Ectodermal cell (in vitro differentiated cells): ENCODE measurements around the gene CYP3A7.
"Not testable (repeated sequence)": the region's sequence is repeated elsewhere in the genome, so short reads cannot be mapped to it uniquely, and the experiment has no call there.

Experiments
- H3K27ac ChIP-seq: 2 replicates; pipeline ENCODE4 v1.7.0; 2013; ENCODE audit warnings: mild to moderate bottlenecking, low read depth, low read length; ENCODE audit not compliant: insufficient read depth, poor library complexity, severe bottlenecking
- H3K27me3 ChIP-seq: 2 replicates; pipeline ENCODE4 v1.7.0; 2013; ENCODE audit warnings: mild to moderate bottlenecking, low read length; ENCODE audit not compliant: insufficient read depth, control insufficient read depth, poor library complexity, severe bottlenecking
- H3K36me3 ChIP-seq: one replicate; pipeline ENCODE4 v1.7.0; 2013; ENCODE audit warnings: low read length; ENCODE audit not compliant: control insufficient read depth, insufficient read depth
- H3K4me1 ChIP-seq: one replicate; pipeline ENCODE4 v1.7.0; 2013; ENCODE audit warnings: low read length; ENCODE audit not compliant: control insufficient read depth, insufficient read depth
- H3K4me3 ChIP-seq: 2 replicates; pipeline ENCODE4 v1.7.0; 2013; ENCODE audit warnings: low read depth, low read length, control low read depth; ENCODE audit not compliant: insufficient read depth
- H3K9me3 ChIP-seq: 2 replicates; pipeline ENCODE4 v1.7.0; 2013; ENCODE audit warnings: mild to moderate bottlenecking, low read length, moderate library complexity; ENCODE audit not compliant: control insufficient read depth
- WGBS, 2 experiments: methylation state at CpG; one replicate each; pipeline ENCODE4 v1.1.7; 2013; ENCODE audit warnings: missing lambda C conversion rate in 2 of 2; 5-methylcytosine and 5-hydroxymethylcytosine counted together

Gene CYP3A7

DNA sequence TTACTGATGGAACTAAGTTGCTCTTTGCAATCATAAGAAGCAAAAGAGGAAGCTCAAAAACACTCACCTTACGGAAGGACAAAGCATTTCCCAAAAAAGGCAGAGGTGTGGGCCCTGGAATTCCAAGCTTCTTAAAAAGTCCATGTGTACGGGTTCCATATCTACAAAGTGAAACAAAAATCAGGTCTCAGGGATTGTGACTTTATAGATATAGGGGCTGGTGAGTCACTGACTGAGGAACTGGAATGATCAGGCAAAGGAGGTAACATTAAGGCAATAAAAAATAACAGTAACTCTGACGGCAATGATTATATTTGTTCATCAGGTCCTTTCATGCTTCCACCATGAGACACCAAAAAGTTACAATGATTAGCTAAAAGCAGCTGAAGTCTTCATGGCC lies 4.0 kb downstream of the CYP3A7 start:
- Histone ChIP-seq H3K9me3 (no peaks in the 10 kb centered on the region), H3K4me3 (no peak overlapping the region), H3K36me3 (no peaks in the 10 kb centered on the region), H3K27ac (no peak overlapping the region), H3K27me3 (no peaks in the 10 kb centered on the region), H3K4me1 (no peaks in the 10 kb centered on the region)
- 93 to 96% methylated on average over 2 to 3 of the region's 3 CpGs for WGBS, 2 experiments

DNA sequence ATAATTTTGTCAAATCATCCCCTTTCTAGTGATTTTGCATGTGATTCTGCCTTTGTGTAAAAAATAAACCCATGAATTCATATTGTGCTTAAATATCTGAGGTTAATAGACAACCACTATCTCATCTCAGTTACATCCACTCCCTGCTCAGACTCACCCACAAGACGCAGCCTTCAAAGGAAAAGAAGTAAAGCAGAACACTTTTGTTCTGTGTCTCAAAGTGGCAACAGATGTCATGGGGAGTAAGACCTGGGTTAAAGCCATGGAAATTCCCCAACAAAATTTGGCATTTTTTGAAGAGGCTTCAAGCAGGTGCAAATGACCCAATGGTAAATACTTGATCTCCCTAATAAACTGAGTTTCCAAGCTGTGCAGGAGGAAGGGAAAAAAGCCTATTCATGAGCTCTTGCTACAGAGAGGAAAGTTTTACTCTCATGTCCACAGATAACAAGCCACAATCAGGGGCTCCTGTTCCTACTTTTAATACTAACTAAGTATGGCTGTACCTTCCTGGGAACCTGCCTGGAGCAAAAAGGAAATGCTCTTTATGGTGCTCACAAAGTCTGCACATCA lies 4.7 kb downstream of the CYP3A7 start:
- Histone ChIP-seq H3K27ac (no peak overlapping the region), H3K9me3 (no peaks in the 10 kb centered on the region), H3K4me1 (no peaks in the 10 kb centered on the region), H3K36me3 (no peaks in the 10 kb centered on the region), H3K4me3 (no peak overlapping the region), H3K27me3 (no peaks in the 10 kb centered on the region)
- 87 to 100% methylated on average over 1 of the region's 1 CpG for WGBS, 2 experiments

DNA sequence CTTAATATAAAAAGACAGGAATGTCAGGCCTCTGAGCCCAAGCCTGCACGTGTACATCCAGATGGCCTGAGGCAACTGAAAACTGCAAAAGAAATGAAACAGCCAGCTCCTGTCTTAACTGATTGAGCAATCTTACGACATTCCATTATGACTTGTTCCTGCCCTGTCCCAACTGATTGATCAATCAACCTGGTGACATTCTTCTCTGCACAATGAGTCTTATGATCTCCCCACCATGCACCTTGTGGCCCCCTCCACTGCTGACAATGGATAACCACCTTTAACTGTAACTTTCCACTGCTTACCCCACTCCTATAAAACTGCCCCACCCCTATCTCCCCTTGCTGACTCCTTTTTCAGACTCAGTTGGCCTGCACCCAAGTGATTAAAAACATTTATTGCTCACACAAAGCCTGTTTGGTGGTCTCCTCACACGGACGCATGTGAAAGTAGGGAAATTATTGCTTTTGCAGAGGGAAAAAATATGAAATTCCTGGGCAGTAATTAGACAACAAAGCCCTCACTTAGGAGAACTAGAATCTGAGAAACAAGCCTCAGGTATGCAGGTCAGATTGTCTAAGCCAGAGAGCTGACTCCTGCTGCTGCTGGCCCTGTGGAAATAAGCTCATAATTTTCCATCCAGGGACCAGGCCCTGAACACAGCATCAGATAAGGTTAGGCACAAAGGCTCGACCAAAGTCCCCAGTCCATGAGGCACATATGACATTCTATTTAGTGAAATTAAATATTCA lies 5.3 kb downstream of the CYP3A7 start:
- no peaks in the 10 kb centered on the region for H3K27me3 ChIP-seq
- no peaks in the 10 kb centered on the region for H3K36me3 ChIP-seq
- 71 to 75% methylated on average over 5 of the region's 5 CpGs for WGBS, 2 experiments
- H3K27ac ChIP-seq: no peak overlapping the region
- no peaks in the 10 kb centered on the region for H3K4me1 ChIP-seq
- H3K9me3 ChIP-seq: no peaks in the 10 kb centered on the region
- H3K4me3 ChIP-seq: no peak overlapping the region

DNA sequence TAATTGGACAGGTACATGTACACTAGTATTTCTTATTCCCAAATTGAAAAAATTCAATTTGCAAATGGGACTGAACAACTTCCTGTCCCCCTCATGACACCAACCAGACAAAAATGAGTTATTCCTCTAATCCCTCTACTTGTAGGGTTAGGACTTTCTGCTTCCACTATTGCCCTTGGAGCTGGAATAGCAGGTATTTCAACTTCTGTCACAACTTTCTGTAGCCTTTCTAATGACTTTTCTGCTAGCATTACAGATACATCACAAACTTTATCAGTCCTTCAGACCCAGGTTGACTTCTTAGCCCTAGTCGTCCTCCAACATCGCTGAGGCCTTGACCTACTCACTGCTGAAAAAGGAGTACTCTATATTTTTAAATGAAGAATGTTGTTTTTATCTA lies 6.4 kb downstream of the CYP3A7 start:
- no peaks in the 10 kb centered on the region for H3K9me3 ChIP-seq
- H3K27ac ChIP-seq: no peak overlapping the region
- H3K27me3 ChIP-seq: no peaks in the 10 kb centered on the region
- H3K36me3 ChIP-seq: no peaks in the 10 kb centered on the region
- no peaks in the 10 kb centered on the region for H3K4me1 ChIP-seq
- no peak overlapping the region for H3K4me3 ChIP-seq
- WGBS, 2 experiments: 92 to 100% methylated on average over 1 to 2 of the region's 2 CpGs

DNA sequence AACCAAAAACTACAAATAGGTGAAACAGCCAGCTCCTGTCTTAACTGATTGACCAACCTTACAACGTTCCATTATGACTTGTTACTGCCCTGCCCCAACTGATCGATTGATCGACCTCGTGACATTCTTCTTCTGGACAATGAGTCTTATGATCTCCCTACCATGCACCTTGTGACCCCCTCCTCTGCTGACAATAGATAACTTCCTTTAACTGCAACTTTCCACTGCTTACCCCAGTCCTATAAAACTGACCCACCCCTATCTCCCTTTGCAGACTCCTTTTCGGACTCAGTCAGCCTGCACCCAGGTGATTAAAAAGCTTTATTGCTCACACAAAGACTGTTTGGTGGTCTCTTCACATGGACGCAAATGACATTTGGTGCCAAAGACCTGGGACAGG lies 11.8 kb downstream of the CYP3A7 start:
- H3K36me3 ChIP-seq, H3K9me3 ChIP-seq, H3K27ac ChIP-seq, H3K4me3 ChIP-seq, H3K27me3 ChIP-seq, H3K4me1 ChIP-seq: not testable (repeated sequence)
- whole genome bisulfite sequencing, 2 experiments: 91 to 93% methylated on average over 6 of the region's 6 CpGs

DNA sequence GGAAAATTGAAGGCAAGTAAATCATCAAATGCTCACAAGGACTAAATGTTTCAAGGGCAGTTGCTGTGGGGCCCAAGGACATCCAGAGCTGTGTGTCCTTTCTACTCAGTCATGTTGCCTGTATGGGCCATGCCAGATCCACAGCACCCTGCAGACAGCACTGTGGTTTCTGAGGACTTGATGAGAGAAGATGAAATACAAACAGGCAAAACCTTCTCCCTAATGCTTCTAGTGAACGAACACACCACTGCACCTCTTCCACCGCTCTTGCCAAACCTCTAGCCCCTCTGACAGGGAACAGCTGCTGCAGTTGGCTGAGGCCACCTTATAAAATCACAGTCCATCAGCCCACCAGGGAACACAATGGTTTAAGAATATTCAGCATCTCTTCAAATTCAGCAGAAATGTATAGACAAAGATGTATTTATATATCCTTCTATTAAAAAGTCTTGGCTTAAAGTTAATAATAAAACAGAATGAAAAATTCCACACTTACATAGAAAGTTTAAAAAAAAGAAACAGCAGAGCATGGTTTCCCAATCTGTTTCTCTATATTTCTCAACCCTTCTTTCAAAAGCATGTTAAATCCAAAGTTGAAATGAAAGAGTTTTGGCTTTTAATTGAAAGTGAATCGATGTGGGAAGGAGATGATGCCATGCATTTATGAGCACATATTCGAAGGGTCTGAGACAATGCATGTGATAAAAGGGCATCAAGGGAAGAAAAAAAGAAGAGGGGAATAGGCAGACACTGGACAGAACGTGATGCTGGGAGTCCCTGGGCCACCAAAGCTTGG lies 14.0 kb downstream of the CYP3A7 start:
- H3K27ac ChIP-seq: no peak overlapping the region
- no peaks in the 10 kb centered on the region for H3K9me3 ChIP-seq
- WGBS, 2 experiments: 81 to 91% methylated on average over 5 of the region's 5 CpGs
- H3K4me3 ChIP-seq: no peak overlapping the region
- H3K27me3 ChIP-seq: no peaks in the 10 kb centered on the region
- no peaks in the 10 kb centered on the region for H3K4me1 ChIP-seq
- H3K36me3 ChIP-seq: no peaks in the 10 kb centered on the region

DNA sequence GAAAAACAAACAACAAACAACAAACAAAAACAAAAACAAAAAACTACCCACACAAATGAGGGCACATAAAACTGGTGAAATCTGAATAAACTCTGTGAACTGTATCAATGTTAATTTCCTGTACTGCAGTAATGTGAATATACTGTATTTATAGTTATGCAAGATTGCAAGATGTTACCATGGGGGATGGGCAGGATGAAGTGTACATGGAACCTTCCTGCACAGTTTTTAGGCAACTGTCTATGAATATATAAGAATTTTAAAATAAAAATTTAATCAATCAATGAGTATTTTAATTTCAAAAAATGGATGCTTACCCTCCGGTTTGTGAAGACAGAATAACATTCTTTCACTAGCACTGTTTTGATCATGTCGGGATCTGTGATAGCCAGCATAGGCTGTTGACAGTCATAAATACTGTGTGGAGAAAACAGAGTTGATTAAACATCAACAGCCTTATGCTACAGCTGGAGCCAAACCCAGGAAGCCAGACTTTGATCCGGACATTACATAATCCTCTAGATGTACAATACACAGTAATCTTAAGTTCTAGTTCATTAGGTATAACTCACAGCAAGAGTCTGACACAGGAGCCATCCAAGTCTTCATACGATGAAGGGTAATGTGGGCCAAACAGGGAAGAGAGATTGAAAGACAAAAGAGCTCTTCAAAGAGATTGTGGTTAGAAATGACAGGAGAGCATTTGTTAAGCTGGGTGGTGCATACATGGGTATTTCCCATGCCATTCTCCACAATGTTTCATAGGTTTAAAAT lies 14.8 kb downstream of the CYP3A7 start:
- H3K36me3 ChIP-seq: no peaks in the 10 kb centered on the region
- 88 to 94% methylated on average over 4 of the region's 4 CpGs for WGBS, 2 experiments
- no peak overlapping the region for H3K27ac ChIP-seq

DNA sequence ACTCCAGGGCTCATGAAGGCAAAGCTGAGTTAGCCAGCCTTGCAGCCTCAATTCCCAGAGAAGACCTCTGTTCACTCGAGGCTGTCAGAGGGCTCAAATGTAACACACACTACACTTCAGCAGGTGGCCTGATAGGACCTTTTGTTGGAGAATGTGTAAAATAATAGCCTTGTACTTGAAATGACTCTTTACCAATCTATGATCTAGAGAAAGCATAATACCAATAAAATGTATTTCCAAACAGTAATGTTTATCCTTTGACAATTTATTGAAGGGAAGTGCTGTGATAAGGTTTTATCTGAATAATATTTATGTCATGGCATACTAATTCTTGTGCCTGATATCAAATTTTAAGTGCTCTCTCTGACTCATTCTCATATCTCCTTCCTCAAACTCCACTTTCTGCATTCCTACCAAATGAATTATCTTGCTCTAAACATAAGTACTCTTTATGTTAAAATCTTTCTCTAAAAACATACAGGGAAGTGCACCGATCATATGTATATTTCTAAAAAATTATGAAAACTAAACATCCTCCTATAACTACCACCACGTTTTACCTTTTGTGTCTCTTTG lies 20.9 kb downstream of the CYP3A7 start:
- Histone ChIP-seq H3K9me3 (no peaks in the 10 kb centered on the region), H3K27me3 (no peaks in the 10 kb centered on the region), H3K4me3 (no peak overlapping the region), H3K36me3 (no peaks in the 10 kb centered on the region), H3K27ac (no peak overlapping the region), H3K4me1 (no peaks in the 10 kb centered on the region)
- WGBS, 2 experiments: 75 to 100% methylated on average over 1 to 3 of the region's 3 CpGs

More for the DNA sequence above, 14.8 kb downstream of the CYP3A7 start:
- H3K4me3 ChIP-seq: no peak overlapping the region
- no peaks in the 10 kb centered on the region for H3K27me3 ChIP-seq
- H3K4me1 ChIP-seq: no peaks in the 10 kb centered on the region
- H3K9me3 ChIP-seq: no peaks in the 10 kb centered on the region

DNA sequence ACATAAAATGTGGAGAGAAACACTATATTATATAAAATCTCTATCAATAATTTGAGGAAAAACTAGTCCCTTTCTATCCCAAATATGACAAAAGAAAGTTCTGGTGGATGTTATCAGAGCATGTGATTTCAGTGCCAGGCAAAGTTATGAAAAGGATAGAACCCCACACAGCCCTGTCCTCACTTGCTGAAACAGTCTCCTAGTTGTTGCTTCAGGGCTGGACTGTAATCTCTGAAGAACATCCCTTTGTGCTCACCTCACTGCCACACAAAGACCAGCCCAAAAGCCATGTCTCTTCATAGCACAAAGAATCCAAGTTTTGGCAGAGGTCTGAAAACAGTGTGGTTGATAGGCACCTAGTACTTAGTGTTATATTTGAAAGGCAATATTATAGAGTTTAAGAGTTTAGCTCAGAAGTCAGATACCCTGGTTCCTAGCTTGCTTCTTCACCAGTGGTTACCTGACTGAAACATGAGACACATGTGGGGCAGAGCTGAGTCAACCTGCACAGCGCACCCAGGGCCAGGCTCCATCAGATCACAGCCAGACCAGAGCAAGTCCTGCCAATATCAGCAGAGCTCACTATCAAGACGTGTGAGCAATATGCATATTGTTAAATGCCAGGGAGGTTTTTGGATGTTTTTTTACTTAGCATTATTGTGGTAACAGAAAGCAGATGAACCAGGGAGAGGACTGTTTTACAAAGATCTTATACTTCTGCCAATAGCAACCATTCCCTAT lies 25.0 kb downstream of the CYP3A7 start:
- Histone ChIP-seq H3K4me3 (no peak overlapping the region), H3K4me1 (no peaks in the 10 kb centered on the region), H3K36me3 (no peaks in the 10 kb centered on the region), H3K9me3 (no peaks in the 10 kb centered on the region), H3K27me3 (no peaks in the 10 kb centered on the region), H3K27ac (no peak overlapping the region)
- WGBS, 2 experiments: 88 to 91% methylated on average over 2 of the region's 2 CpGs
